ENCODE data around the gene PIH1D2. TPM values are rescaled to one million over a fixed set of nuclear protein-coding genes. Genes with fewer than 3 reads are reported as not detected.

PIH1D2 gene
- total RNA-seq, 1 experiment from 2014 or later: 1.6 TPM

GRCh38 chr11:112044961-112045360 lies 28.9 kb downstream of the PIH1D2 start:
- no peak overlapping the region for H3K9ac ChIP-seq (ENCODE audit: low read length)
- no peak overlapping the region for H3K27ac ChIP-seq (ENCODE audit: low read depth, low read length)
- H3K9me3 ChIP-seq (ENCODE audit: control insufficient read depth in 1 of 2, insufficient read depth in 1 of 2, low read depth in 1 of 2, low read length in 2 of 2): no peaks in the 10 kb centered on the region
- ChIA-PET POLR2A (no interaction called here), RAD21 (ENCODE audit: low non-redundant PET in 1 of 2, low total read pairs in 2 of 2, uncharacterized antibody in 2 of 2, unreplicated experiment in 2 of 2) (no interaction called here), CTCF (no interaction called here)
- no peak overlapping the region for H3K4me2 ChIP-seq (ENCODE audit: low read length)
- H3K36me3 ChIP-seq (ENCODE audit: control insufficient read depth in 1 of 2, insufficient read depth in 2 of 2, low read length in 2 of 2): peaks cover 13 to 24% of the 10 kb centered on the region in 2 experiments; a peak in 3 of 4 replicates
- peaks cover 24 to 52% of the 10 kb centered on the region in 2 experiments for H3K4me1 ChIP-seq (ENCODE audit: control insufficient read depth in 1 of 2, insufficient read depth in 2 of 2, low read length in 2 of 2)
- H2AFZ ChIP-seq (ENCODE audit: low read depth, low read length, poor library complexity, severe bottlenecking): no peak overlapping the region
- no TSS peak for BruUV-seq (replicated peaks)
- no peak for TF ChIP-seq EGR1 (IDR thresholded peaks at IDR 0.05; ENCODE audit: low read depth)
- no peak for TF ChIP-seq SP1 (IDR thresholded peaks at IDR 0.05; ENCODE audit: low read depth)
- TF ChIP-seq REST (IDR thresholded peaks at IDR 0.05; ENCODE audit: low read depth): no peak
- no peak for TF ChIP-seq POLR2A (IDR thresholded peaks at IDR 0.05; ENCODE audit: borderline replicate concordance, extremely low read depth, insufficient read depth, insufficient read length)
- TF ChIP-seq MAX (IDR thresholded peaks at IDR 0.05): no peak
- no peak for TF ChIP-seq SIN3A (IDR thresholded peaks at IDR 0.05; ENCODE audit: low read depth)
- no peak for TF ChIP-seq YY1 (IDR thresholded peaks at IDR 0.05; ENCODE audit: extremely low read depth, insufficient replicate concordance, low read depth, low read length)
- no peak for TF ChIP-seq FOSL1 (IDR thresholded peaks at IDR 0.05; ENCODE audit: low read depth)
- TF ChIP-seq TCF7L2 (IDR thresholded peaks at IDR 0.05; ENCODE audit: borderline replicate concordance, extremely low read depth, insufficient read depth, insufficient read length): no peak
- TF ChIP-seq RAD21 (IDR thresholded peaks at IDR 0.05; ENCODE audit: low read depth): no peak
- H3K4me3 ChIP-seq (replicated peaks in 1 of 2; ENCODE audit: low read depth in 1 of 2, low read length in 2 of 2): no peak overlapping the region
- H3K79me2 ChIP-seq (ENCODE audit: insufficient read depth, low read length): peaks cover 33% of the 10 kb centered on the region
- ATAC-seq: no peak
- intact Hi-C loops (cut with micrococcal nuclease): no loop called here
- no peaks in the 10 kb centered on the region for H3K9me2 ChIP-seq (ENCODE audit: insufficient read depth)
- H3K27me3 ChIP-seq (ENCODE audit: insufficient read depth, low read length): no peaks in the 10 kb centered on the region
- no peak for DNase-seq (ENCODE audit: low read depth, low spot score)
- no peaks in the 10 kb centered on the region; the same call in 1 of the 2 replicates for H4K20me1 ChIP-seq (ENCODE audit: insufficient read depth)
